Ammon's horn (tissue), 1 donor: ENCODE results near the gene LIF.
"Not testable (repeated sequence)": the region's sequence is repeated elsewhere in the genome, so short reads cannot be mapped to it uniquely, and the experiment has no call there.

Source experiments
- DNase-seq: peaks from one replicate; pipeline ENCODE4 v3.0.0-alpha.2; 2016; ENCODE audit warnings: low spot score

Gene LIF

DNA sequence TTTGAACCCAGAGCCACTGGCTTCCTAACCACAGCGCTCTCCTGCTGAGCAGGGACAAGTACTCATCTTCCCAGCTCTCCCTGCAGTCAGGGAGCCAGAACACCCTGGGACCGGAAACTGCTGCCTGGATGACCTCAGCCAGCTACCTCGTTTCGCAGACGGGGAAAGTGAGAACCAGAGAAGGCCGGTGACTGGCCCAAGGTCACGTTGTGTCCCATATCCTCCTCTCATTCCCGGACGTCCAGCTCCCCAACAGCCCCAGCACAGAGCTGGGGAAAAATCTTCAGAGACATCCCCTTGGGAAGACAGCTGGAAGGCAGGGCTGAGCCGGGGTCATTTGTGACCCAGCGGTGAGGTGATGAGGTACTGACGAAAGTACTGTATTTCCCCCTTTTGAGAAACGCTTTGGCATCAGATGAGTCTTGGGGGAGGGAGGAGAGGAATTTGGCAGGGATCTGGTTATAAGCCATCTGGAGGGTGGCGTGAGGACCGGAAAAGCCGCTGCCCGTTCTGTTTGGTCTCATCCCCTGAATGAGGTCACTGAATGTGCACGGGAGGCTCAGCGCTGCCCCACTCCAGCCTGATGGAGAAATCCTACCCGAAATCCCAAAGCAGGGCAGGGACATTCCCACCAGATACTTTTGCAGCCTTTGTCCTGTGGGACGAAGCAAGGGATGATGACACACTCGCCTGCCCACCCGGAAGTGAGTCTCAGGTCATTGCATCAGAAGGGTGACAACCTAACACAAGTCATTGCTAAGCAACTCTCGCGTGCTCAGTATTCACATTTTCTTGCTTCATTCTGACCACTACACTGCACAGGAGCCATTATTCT lies 41.1 kb downstream of the LIF start:
- DNase-seq: no peak

DNA sequence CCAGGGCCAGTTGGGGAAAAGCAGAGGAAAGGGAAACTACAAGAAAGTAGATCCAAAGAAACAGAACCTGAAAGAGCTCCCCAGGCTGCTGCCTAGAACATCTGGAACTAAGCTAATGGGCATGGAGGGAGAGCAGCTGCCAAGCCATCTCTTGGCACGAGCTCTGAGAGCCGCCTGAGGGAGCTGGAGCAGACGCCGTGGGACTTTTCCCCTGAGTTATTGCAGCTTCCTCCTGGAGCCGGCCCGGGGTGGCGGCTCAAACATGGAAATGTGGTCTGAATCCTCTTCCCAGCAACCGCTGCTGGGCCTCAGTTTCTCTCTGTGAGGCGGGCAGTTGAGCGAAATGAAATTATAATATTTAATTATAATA lies 41.8 kb downstream of the LIF start:
- DNase-seq: no peak

DNA sequence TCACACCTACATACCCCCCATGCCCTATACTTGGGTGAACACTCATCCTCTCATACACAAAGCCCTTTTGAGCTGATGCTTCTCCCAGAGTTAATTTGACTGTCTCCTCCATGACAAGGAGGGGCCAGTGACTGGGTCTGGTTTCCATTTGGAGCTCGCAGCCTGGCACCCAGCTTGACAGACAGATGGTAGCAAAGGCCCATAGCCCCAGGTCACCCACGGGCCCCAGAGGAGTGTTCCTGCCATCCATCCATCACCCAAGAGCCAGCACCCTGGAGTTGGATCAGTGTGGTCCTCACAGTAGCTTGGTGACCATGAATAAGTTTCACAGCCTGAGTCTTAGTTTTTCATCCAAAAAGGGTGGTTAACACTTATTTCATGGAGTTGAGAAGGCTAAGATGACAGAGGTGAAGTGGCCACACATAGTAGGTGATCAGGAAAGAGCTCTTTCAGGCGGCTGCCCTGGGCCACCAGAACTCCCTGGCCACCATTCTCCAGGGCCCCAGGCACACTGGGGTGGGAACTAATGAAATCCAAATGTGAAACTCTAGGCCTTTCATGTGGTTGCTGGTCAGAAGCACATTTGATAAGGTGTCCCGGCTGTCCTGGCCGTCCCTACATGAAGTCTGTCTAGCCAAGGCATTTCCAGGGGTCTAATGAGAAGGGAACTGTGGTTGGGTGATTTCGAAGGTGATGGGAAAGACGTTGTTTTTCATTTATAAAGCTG lies 42.4 kb downstream of the LIF start:
- no peak for DNase-seq

DNA sequence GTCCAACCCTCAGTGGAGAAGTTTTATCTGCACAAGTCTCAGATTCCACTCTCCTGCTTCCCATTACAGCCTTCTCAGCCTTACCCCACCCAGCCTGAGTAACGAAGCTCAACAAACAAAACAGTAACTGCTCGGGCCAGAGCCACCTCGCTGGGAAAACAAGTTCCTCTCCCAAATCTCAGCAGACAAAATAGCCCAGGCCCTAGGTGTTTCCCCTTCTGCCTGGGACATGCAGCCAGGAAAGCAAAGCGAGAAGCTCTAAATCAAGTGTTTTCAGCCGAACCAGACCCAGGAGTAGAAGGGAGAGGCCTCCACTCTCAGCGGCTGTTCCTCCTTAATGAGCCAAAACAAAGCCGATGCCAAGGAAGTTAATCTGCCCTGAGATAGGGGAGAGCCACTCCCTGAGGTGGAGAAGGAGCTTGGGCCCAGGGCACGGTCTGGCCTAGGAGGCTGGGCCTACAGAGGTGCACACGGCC lies 44.0 kb downstream of the LIF start:
- no peak for DNase-seq

DNA sequence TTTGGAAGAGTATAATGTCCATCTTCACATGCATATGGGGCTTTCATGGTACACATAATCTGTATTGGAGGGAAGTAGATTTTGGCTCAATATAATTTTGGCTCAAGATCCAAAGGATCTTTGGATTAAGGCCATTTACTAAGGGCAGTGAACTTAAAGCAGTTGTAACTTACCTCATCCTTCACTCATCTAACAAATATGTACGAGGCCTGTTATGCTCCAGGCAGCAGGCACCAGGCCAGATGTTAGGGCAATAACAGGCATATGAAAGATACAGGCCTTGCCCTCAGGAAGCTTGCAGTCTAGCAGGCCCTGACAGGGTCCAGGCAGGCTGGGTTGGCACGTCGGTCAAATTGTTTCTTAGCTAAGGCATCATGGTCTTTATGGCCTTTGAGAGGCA lies 44.6 kb downstream of the LIF start:
- no peak for DNase-seq

DNA sequence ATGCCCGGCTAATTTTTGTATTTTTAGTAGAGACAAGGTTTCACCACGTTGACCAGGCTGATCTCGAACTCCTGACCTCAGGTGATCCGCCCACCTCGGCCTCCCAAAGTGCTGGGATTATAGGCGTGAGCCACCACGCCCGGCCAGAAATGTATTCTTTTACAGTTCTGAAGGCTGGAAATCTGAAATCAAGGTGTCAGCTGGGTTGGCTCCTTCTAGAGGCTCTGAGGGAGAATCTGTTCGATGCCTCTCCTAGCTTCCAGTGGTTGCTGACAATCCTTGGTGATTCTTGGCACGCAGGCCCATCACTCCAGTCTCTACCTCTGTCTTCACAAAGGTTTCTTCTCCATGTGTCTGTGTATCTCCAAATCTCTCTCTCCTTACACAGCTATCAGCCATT lies 45.7 kb downstream of the LIF start:
- DNase-seq: not testable (repeated sequence)

DNA sequence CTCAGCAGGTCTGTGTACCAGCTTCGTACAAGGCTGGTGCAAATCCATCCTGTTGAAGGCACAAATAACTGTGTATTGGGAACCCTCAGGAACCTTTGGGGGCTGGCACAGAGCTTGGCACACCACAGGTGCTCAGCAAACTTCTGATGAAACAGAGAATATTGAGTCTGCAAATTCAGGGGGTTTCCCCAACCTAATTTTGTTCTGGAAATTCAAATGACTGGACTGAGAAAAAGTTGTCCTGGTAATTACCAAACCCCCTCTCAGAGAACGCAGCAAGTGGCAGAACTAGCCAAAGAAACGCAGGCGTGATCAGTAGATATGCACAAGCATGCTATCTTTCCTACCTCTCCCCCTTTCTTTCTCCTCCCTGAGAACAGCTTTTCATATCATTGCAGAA lies 47.6 kb downstream of the LIF start:
- no peak for DNase-seq

DNA sequence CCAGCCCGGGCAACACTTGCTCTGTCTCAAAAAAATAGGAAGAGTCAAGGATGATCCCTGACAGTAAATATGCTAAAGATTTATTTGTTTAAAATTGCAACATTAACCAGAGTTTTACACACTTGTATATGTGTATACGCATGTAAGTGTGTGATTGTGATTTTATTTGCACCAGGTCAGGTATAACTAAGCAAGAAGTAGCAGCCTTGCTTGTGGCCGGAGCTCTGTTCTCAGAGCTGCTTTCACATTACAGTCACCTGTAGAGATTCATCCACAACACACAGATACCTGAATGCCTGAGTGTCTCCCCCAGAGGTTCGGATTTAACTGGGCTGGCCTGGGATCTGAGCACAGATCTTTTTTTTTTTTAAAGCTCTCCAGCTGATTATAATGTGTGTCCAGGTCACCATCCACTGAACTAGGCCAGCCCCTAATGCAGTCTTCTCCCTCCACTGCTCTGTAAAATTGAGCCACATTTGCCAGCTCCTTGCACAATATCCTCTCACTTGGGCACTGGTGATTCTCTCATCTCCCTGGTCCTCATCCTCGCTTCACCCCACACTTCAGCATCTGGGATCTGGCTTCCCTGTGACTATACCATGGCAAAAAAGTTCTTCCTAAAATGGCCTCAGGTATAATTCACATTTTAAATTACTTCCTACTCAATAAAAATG lies 48.3 kb downstream of the LIF start:
- no peak for DNase-seq

DNA sequence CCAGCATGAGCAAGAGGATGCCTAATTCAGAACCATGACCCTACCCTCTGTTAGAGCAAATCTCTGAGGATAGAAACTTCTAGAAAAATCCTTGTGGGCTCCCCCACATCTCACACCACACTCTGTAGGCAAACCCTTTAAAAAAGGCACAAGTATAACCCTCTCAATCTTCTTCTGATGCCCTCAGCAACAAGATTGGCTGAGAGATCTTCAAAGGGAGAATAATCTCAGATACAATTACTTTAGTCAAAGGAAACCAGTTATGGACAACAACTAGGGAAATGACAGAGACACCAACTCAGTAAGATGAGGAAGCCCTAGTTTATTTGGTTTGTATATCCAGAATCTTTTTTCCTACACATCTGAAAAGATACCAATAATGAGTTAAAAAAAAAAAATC lies 49.2 kb downstream of the LIF start:
- DNase-seq: no peak

DNA sequence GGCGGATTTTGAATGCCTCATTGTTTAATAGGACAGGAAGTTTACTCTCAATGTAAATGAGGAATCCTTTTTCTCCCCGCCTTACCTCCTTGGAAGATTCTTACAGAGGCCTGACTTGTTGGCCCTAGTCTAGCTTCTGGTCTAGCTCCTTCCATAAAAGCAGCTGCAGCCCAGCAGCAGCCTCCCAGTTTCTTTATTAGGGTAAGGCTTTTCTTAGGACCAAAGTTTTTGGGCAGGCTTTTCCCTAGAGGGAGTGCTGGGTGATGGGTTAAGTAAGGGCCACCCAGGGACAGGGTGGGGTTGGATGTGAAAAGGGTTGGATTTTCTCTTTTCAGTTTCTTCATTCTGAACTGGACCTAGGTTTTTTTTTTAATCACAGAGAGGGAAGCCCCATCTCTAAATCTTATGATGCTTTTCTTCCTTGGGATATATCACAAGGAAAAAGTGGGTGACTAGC lies 49.7 kb downstream of the LIF start:
- no peak for DNase-seq

DNA sequence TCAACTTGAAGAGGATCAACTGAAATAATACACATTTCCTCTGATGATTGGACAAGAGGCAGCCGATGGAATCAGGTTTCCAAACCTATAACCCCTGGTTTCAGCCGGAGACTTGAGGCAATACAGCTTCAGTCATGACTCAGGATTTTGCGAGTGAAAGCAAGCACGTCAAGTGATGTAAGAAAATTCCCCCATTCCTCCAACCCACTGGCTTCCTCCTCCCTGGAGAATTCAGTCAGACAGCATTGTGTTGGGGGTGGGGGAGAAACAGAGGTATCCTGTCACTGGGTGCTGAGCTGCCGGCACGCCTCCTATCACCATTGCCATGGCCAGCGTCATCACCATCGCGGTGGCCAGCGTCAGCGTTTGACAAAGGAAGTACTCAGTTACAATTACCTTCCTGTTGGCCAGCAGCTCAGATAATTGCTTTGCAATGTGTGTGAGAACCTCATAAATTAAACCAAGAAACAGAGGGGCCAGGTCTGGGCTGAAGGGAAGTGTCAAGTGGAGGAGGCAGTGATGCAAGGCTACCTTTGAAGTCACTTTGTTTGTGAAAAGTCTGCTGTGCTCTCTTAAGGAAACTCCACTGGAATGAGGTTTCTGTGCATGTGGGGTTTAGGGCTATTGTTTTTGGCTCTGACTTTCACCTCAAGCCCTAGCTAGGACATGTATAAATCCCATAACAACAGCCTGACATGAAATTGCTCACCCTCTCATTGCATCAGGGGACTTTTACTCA lies 50.2 kb downstream of the LIF start:
- DNase-seq: no peak

DNA sequence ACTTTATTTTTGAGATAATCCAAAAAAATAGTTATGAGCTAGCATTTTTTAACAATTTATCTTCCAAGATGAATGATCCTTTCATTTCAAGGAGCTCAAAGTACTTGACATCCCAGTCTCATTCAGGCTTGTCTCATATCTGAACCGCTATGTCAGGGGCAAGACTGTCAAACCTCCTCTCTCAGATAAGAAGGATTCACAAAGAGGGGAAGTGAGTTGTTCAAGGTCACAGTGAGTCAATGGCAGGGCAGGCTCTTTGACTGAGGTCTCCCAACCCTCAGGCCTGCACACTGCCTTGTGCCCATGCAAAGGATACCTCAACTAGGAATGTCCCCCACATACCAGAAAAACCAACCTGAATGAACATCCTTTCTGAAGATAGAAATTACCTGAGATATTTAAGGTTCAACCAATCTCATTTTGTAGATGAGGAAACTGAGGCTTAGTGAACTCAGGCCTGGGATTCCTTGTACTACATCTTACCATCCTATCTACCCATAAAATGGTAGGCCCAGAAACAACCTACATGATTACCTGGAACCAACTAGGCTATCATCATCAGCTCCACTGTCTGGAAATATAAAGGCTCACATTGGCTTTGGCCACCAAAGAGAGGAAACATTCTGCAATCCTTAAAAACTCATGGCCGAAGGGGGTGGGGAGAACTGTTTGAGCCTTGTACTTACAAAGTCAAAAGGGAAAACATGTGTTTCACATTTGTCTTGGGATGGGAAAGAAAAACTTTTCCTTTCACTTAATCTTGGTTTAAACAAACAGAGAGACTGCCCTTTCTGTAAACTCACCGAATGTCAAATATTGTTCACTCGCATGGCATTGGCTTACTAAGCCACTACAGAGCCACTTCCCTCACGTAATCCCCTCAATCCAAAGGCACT lies 51.1 kb downstream of the LIF start:
- DNase-seq: no peak

DNA sequence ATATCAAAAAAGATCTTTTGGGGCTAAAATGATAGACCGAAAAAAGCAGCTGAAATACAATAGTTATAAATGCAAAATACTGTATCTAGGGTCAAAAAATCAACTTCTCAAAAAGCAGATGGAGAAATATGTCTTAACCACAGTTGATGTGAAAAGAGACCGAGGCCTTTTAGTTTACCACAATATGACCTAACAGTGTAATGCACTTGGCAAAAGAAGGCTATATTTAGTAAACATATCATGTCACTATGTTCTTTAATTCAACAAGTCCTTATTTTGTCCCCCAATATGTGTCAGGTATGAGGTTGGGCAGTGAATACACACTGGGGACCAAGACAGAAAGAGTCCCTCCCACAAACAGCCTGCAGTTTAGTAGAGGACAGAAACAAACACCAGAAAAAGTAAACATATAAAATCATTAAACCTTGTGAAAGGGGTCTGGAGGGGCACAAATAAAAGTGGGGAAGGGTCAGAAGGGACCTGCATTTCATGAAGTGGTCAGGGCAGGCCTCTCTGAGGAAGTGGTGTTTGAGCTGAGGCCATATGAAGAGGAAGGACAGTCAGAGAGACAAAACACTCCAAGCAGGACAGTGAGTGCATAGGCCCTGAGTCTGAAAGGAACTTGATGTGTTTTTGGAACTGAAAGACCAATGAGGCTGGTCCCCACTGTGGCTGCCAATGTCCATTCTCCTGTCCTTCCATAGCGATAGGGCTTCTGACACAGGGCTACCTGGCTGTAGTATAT lies 53.4 kb downstream of the LIF start:
- DNase-seq: no peak

DNA sequence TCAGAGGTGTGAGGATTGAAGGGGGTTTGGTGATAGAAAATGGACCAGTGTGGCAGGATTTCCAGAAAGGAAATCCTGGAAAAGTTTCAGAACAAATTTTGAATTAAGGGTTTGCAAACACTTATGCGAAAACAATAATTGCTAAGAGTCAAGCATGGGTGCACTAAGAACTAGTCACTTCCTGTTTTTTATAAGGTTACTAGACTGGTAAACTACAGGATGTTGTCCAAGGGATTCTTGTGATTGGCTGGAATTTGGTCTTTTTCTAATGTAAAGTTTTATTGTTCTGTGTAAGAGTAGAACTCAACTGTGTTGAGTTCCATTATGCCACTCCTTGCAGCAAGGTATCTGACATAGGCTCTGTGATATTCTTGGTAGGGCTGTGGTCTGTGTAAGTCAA lies 54.1 kb downstream of the LIF start:
- DNase-seq: no peak

DNA sequence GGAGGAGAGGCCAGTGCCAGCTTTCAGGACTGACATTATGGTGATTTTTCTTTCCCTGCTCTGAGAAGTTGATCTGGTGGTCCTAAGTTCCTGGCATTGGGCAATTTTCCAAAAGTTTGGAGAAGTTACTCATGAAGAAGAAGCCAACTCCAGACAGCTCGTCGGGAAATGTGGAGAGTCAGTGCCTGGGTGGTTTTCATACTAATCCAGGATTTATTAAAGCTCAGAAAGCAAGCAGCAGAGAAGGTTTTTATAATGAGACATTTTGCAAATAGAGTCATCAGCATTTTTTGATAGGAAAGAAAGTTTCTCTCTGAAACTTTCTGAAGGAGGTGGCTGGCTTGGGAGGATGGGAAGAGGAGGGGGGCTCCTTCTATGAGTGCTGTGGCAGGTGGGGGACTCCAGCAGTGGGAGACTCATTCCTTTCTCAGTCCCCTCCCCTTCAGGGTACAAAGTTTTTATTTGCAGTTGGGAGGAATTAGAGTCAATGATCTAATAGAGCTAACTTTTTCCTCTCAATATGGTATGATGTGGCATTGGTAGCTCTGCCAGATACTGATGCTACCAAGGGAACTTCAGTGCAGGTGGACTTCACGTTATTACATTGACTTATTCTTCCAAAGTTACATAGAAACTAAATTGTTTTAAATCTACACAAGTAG lies 55.4 kb downstream of the LIF start:
- no peak for DNase-seq

DNA sequence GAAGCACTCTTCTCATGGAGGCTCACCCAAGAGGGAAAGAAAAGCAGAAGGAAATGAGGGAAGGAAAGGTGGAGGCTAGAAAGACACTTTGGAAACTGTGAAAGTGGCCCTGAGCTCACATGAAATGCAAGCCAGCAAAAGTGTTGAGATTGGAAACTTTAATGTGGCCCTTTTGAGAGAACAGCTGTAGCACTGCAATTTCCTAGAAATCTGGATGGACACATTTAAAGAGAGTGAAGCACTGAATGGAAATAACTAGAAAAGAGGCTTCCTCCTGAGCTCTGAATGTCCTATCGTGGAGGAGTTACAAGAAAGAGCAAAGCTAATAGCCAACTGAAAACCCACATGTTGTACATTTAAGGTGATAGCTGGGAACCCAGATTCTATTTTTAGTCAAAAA lies 56.0 kb downstream of the LIF start:
- DNase-seq: no peak
